HG03575 (cell line): Measurements from ENCODE around the gene KRT10.
"Not testable (repeated sequence)": the region's sequence is repeated elsewhere in the genome, so short reads cannot be mapped to it uniquely, and the experiment has no call there.

Experiments used
- ATAC-seq: cut with Tn5 transposase; IDR thresholded peaks from one replicate; pipeline ENCODE4 v1.9.1; 2021; ENCODE audit not compliant: unreplicated experiment, insufficient number of reproducible peaks, low FRiP score; ENCODE audit errors: extremely low read depth

Gene KRT10

DNA sequence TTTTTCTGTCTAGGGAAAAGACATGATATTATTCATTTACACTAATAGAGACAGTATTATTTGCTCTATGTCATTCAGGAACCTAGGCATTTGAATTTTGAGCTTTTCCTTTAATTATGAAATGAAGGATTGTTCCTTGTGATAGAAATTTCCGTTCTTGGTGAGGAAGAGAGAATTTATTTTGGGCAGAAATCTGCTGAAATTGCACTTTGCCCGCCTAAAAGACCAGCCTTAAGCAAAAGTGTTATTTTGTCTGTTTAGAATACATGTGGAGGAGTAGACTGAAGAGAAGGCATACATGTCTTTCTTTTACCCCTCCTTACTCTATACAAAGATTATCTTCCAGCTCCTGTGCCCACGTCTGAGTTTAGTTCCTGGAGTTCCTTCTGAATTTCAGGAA, 16.8 kb upstream of the KRT10 start:
- no peak for ATAC-seq

DNA sequence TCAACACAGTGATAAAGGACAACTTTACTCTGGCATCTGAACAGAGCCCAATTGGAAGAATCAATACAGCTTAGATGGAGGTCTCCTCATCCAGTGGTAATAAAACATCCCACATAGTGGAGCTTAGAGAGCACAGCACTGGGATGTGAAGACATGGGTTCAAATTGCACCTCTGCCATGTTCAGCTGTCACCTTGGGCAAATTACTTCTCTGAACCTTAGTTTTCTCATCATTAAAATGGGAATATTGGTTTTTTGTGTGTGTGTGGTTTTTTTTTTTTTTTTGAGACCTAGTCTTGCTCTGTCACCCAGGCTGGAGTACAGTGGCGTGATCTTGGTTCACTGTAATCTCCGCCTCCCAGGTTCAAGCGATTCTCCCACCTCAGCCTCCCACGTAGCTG, 13.6 kb upstream of the KRT10 start:
- no peak for ATAC-seq

- no peak for ATAC-seq
Measured at GRCh38 chr17:40833882-40834281, 11.5 kb upstream of the KRT10 start.

DNA sequence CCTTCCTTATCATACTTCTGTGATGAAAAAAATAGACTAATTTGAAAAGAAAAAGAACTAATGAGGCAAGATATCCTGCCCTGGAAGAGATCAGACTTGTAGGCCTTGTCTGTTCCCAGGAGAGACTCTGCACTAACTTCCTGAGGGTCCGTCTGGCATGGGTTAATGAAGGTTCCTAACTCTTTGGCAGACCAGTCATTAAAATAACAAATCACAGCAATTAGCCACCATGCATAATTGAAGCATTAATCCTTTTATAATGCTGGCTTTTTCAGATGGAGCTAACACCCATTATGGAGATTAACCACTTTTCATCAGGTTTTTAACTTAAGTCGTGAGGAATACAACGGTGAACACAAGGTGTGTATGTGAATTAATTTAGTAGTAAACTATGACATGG, 10.4 kb upstream of the KRT10 start:
- ATAC-seq = no peak

GRCh38 chr17:40830085-40830776, 7.8 kb upstream of the KRT10 start:
- no peak for ATAC-seq

- no peak for ATAC-seq
Measured at GRCh38 chr17:40828454-40829044, 6.1 kb upstream of the KRT10 start.

DNA sequence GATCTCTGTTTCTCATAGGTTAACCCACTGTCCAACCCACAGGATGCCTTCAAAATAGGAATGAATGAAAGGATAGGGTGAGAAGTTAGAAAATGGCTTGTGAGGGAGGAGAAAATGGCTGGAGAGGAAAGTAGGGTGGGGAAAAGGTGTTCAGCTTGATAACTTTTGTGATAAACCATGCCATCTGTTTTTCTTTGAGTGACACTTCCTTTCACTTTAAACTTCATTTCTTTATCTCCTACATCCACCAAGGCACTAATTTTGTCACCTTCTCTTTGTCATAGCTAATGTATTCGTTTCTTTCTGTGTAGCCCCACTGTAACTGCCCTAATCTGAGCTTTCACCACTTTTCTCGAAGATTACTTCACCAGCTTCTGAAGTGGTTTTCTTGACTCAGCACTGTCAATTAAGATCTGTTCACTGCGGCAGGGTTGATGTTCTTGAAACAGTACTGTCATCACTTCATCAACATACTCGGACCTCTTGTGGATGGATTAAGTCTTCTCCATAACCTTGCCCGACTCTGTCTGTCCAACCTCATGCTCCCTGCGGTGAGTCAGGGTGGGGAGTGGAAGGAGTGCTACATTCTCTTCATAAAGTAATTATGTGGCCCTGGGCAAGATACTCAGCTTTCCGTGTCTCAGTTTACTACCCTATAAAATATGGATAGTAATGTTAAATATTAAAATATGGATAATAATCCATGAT, 5.5 kb upstream of the KRT10 start:
- ATAC-seq = no peak

GRCh38 chr17:40825599-40825998, 3.2 kb upstream of the KRT10 start:
- ATAC-seq = no peak

DNA sequence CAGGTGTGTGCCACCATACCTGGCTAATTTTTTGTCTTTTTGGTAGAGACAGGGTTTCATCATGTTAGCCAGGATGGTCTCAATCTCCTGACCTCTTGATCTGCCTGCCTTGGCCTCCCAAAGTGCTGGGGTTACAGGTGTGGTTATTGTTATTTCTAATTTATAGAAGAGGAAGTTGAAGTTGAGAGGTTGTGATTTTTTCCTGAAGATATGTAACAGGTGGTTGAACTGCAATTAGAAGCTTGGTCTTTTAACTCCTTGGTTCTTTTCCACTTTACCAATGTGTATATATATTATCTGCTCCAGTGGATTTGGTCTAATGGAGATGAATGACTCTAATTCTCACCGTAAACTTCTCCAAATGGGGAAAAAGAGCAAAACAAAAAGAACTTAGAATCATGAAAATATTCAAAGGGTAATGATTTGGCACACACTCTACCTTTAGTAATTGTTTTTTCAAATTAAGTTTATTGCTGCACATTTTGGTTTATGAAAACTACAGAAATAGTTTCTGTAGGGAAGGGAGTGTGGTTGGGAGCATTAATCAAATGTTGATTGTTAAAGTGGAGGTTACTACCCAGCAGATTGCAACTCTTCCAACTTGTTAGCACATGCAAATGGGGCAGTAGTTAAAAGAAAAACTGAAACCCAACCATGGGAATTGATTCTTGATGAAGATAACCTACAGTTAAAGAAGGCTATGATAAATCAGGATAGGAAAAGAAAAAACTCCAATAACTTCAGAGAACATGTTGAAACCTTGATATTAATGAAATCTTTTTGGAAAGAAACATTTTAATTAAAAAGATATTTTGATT, 1.8 kb upstream of the KRT10 start:
- ATAC-seq = no peak

GRCh38 chr17:40821536-40821935, 878 bp downstream of the KRT10 start:
- ATAC-seq = no peak

DNA sequence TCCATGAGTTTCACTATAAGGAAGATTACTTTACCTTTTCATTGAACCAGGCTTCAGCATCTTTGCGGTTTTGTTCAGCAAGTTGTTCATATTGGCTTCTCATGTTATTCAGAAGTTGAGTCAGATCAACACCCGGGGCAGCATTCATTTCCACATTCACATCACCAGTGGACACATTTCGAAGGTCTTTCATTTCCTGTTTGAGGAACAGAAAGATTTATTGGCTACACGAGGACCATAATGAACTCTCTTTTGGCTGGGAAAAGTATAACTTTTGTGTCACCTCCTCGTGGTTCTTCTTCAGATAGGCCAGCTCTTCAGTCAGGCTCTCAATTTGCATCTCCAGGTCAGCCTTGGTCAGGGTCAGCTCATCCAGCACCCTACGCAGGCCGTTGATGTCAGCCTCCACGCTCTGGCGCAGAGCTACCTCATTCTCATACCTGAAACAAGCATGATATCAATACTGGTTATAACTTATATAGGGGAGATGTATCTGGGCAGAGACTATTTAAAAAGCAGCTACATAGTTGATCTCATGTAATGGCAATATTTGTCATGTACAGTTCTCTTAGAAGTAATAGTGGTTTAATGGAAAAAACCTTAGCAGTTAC, 2.1 kb downstream of the KRT10 start:
- no peak for ATAC-seq

DNA sequence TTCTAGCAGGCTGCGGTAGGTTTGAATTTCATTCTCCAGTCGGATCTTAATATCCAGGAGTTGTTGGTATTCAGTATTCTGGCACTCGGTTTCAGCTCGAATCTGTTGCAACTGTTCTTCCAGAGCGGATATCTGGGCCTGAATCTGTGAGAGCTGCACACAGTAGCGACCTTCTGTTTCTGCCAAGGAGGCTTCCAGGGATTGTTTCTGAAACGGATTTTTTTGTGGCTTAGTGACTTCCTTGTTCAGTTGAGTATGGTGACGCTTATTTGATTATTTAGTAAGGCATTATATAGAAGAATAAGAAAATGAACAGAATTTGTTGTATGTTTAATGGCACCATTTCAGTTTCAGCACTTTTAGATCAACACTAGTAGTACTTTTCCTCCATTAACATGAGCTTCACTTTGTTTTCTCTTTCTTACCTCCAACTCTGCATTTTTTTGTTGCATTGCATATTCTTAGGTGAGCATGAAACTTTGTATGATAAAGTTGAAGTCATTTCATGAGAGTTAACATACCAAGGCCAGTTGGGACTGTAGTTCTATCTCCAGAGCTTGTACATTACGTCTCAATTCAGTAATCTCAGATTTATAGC, 2.8 kb downstream of the KRT10 start:
- ATAC-seq = no peak

DNA sequence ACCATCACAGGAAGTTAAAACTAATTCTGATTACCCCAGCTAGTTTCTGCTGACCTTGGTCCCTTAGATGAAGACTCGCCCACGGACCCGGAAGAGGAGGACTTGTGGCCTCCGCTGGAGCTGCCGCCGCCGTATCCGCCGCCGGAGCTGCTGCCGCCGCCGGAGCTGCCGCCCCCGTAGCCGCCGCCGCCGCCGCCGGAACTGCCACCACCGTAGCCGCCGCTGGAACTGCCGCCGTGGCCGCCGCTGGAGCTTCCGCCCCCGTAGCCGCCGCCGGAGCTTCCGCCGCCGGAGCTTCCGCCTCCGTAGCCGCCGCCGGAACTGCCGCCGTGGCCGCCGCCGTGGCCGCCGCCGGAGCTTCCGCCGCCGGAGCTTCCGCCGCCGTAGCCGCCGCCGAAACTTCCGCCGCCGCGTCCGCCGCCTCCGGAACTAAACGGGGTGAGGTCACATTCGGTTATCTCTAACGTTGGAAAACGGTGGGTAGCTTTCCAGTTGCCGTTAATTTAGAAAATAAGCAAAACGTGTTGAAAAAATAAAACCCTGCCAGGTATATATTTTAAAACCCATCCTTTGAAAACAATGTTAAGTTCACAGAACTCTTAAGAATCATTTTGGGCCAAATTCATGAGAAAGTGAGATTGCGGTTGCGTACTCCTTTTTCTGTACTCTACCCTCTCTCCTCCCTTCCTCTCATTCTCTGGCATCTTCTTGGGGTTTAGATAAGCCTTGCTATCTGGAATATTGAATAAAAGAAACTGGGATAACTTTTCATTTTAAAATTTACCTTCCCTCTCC, 3.5 kb downstream of the KRT10 start:
- no peak for ATAC-seq

GRCh38 chr17:40818343-40818732, 4.1 kb downstream of the KRT10 start:
- no peak for ATAC-seq

GRCh38 chr17:40817103-40817682, 5.2 kb downstream of the KRT10 start:
- no peak for ATAC-seq

DNA sequence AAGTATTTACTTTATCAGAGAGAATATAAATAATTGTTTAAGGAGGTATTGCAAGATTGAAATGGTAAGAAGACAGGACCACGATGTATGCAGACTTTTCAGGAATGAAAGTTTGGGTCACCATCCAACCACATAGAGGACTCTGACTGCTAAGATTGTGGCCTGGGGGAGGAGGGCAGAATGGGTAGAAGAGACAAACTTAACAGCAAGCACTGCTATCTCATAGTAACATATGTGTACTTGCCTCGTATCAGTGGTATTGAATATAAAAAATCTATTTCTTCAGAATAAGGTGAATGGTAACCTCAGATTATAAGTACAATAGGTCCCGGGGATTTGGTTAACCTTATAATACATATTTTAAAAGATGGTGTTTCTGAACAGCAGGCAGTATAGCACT, 5.8 kb downstream of the KRT10 start:
- ATAC-seq = no peak

- no peak for ATAC-seq
Measured at GRCh38 chr17:40815381-40815780, 7.0 kb downstream of the KRT10 start.

DNA sequence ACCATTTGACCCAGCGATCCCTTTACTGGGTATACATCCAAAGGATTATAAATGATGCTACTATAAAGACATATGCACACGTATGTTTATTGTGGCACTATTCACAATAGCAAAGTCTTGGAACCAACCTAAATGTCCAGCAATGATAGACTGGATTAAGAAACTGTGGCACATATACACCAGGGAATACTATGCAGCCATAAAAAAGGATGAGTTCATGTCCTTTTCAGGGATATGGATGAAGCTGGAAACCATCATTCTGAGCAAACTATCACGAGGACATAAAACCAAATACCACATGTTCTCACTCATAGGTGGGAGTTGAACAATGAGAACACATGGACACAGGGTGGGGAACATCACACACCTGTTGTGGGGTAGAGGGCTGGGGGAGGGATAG, 7.8 kb downstream of the KRT10 start:
- not testable (repeated sequence) for ATAC-seq
